T47D (cell line): ENCODE measurements around the gene ROBO1.

Experiments used
- DNase-seq, 2 experiments: peaks; one replicate each; pipeline versions ENCODE4 v3.0.0 to v3.0.0-alpha.2; 2011 to 2012; ENCODE audit warnings: low read depth in 1 of 2, low spot score in 1 of 2
- JUND ChIP-seq: IDR thresholded peaks from 2 replicates; pipeline ENCODE4 v1.6.1; 2012; ENCODE audit warnings: low read depth
- in situ Hi-C: cut with HindIII; loops from 2 replicates; pipeline ENCODE4 v1.10.0; 2016; ENCODE audit warnings: low sequenced_read_pairs, low pct_unique_long_range_greater_than_20kb

Gene ROBO1

GRCh38 chr3:78818161-78818985, 949.4 kb downstream of the ROBO1 start:
- in situ Hi-C loops, result no loop called here
- DNase-seq, result no peak
- no peak for TF ChIP-seq JUND

GRCh38 chr3:78814893-78815562, 952.8 kb downstream of the ROBO1 start:
- no peak for TF ChIP-seq JUND
- DNase-seq, result no peak
- in situ Hi-C loops, result no loop called here

GRCh38 chr3:78812166-78812565, 955.6 kb downstream of the ROBO1 start:
- no peak for TF ChIP-seq JUND
- in situ Hi-C loops, result no loop called here
- DNase-seq, result no peak

GRCh38 chr3:78809966-78810365, 957.8 kb downstream of the ROBO1 start:
- no peak for TF ChIP-seq JUND
- DNase-seq, result no peak
- in situ Hi-C loops, result no loop called here

GRCh38 chr3:78804251-78805037, 963.4 kb downstream of the ROBO1 start:
- no peak for TF ChIP-seq JUND
- in situ Hi-C loops, result no loop called here
- DNase-seq, result no peak

- in situ Hi-C loops, result no loop called here
- no peak for TF ChIP-seq JUND
- DNase-seq, result no peak
Observed at GRCh38 chr3:78802562-78802930, 965.3 kb downstream of the ROBO1 start.

- in situ Hi-C loops, result no loop called here
- DNase-seq, result no peak
- TF ChIP-seq JUND, result no peak
Observed at GRCh38 chr3:78801926-78802561, 965.8 kb downstream of the ROBO1 start.

- TF ChIP-seq JUND, result no peak
- in situ Hi-C loops, result no loop called here
- DNase-seq, result no peak
Observed at GRCh38 chr3:78799681-78800080, 968.1 kb downstream of the ROBO1 start.

- DNase-seq, result peak in 1 of 2 experiments; percentile 18
- in situ Hi-C loops, result no loop called here
Observed at GRCh38 chr3:78798266-78798832, 969.4 kb downstream of the ROBO1 start.

GRCh38 chr3:78794431-78794830, 973.4 kb downstream of the ROBO1 start:
- in situ Hi-C loops, result no loop called here
- TF ChIP-seq JUND, result no peak

More at GRCh38 chr3:78798266-78798832, 969.4 kb downstream of the ROBO1 start:
- TF ChIP-seq JUND, result no peak

GRCh38 chr3:78792733-78793132, 975.1 kb downstream of the ROBO1 start:
- no peak for DNase-seq
- in situ Hi-C loops, result no loop called here
- TF ChIP-seq JUND, result no peak

More at GRCh38 chr3:78794431-78794830, 973.4 kb downstream of the ROBO1 start:
- no peak for DNase-seq

- DNase-seq, result no peak
- in situ Hi-C loops, result no loop called here
- no peak for TF ChIP-seq JUND
Observed at GRCh38 chr3:78792212-78792611, 975.6 kb downstream of the ROBO1 start.
